GM12892 (cell line): Measurements from ENCODE around the gene CCR5.

ENCODE experiments used
- POLR2A ChIP-seq: IDR thresholded peaks from 2 replicates; pipeline ENCODE4 v1.6.1; 2011; ENCODE audit warnings: low read depth, low read length, control low read depth
- POLR2AphosphoS5 ChIP-seq: IDR thresholded peaks from 2 replicates; pipeline ENCODE4 v1.6.1; 2011; ENCODE audit warnings: low read depth, low read length, control low read depth
- TAF1 ChIP-seq: IDR thresholded peaks from 2 replicates; pipeline ENCODE4 v1.6.1; 2011; ENCODE audit warnings: low read depth, mild to moderate bottlenecking, control low read depth, low read length, borderline replicate concordance

- no peak for TF ChIP-seq POLR2A
- TF ChIP-seq TAF1, result no peak
- TF ChIP-seq POLR2AphosphoS5, result no peak
Observed at GRCh38 chr3:46417841-46418611, 47.3 kb downstream of the CCR5 start.
